Daoy (cell line): ENCODE data around the gene NPR3. TPM values are rescaled to one million over a fixed set of nuclear protein-coding genes. Genes with fewer than 3 reads are reported as not detected.

Experiments
- DNase-seq: peaks from one replicate; pipeline ENCODE4 v3.0.0-alpha.2; 2015; ENCODE audit warnings: low read depth
- total RNA-seq: library from RNA; depleted of rRNA; stranded (reverse); fragments of >200 nt; shearing (Covaris generic); gene quantifications from 2 replicates; pipeline ENCODE4 v1.2.3, GENCODE V29; 2014; rRNA removed

NPR3 gene, protein sequence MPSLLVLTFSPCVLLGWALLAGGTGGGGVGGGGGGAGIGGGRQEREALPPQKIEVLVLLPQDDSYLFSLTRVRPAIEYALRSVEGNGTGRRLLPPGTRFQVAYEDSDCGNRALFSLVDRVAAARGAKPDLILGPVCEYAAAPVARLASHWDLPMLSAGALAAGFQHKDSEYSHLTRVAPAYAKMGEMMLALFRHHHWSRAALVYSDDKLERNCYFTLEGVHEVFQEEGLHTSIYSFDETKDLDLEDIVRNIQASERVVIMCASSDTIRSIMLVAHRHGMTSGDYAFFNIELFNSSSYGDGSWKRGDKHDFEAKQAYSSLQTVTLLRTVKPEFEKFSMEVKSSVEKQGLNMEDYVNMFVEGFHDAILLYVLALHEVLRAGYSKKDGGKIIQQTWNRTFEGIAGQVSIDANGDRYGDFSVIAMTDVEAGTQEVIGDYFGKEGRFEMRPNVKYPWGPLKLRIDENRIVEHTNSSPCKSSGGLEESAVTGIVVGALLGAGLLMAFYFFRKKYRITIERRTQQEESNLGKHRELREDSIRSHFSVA
- total RNA-seq: 0.71 and 0.86 TPM in 2 replicates

DNA sequence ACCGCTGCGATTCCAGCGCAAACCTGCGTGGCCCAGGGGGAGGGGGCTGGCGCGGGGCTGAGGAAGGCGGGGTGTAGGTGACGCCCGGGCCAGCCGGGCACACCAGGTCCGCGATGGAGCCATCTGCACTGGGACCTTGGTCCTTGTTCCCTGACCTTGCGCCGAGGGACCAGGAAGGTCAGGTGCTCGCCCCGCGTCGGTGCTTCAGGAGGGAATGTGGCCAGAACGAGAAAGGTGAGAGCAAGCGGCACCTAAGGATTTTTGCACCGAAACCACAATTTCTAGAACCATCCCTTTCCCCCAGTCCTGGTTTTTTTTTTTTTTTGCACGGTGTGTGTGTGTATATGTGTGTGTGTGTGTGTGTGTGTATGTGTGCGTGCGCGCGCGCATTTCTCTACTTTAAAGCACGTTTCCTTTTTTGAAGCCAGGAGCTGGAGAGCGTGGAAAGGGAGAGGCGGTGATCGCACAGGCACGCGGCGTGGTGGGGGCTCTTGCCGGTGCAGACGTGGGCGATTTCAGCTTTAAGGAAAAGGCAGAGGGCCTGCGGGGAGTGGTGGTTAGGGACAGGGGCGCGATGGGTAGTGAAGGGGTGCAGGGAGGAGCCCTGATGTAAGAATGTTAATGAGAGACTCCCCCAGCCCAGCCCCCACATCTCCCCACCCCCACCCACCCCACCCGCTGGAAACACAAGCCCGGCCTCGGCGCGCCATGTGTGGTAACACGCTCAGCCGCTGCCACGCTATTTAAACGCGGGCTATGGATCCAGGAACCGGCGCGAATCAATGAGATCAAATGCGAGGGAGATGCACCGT lies at the start of gene NPR3:
TSS of gene NPR3 (plus strand) at position 772 of the 812 bp plus-strand sequence. CDS start 456 bp downstream, outside the sequence.
- DNase-seq: peak; percentile 10

DNA sequence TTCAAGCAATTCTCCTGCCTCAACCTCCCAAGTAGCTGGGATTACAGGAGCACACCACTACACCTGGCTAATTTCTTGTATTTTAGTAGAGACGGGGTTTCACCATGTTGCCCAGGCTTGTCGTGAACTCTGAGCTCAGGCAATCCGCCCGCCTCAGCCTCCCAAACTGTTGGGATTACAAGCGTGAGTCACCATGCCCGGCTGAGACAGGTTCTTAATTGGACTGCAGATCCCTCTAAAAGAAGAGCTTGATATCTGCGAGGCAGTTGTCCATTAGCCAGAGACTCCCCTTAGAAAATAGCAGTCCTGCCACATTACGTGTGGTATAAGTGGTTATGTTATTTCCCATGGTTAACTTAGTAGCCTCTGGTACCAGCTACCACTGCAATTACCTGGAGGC lies 46.6 kb upstream of the NPR3 start:
- no peak for DNase-seq

DNA sequence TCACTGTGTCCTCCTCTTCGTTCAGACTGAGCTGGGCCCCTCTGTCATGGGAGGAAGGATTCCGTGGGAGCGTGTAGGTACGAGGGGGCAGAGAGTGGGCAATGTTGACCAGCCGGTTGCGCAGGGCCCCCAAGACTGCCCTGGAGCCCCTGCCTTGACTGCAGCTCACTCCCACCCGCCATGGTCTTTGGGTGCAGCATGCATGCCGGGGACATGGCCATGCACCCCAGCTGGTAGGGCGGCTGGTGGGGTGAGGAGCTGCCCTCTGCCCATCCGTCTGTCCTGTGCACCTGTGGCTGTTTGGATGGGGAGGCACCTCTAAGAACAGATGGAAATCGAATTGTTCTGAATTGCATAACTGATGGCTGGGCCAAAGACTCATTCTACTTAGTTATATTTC lies 42.6 kb upstream of the NPR3 start:
- DNase-seq: no peak

GRCh38 chr5:32673272-32673671 lies 37.8 kb upstream of the NPR3 start:
- DNase-seq: no peak

- no peak for DNase-seq
These were observed 34.1 kb upstream of the NPR3 start for GRCh38 chr5:32677023-32677422.

- no peak for DNase-seq
These were observed 32.6 kb upstream of the NPR3 start for GRCh38 chr5:32678472-32678871.

DNA sequence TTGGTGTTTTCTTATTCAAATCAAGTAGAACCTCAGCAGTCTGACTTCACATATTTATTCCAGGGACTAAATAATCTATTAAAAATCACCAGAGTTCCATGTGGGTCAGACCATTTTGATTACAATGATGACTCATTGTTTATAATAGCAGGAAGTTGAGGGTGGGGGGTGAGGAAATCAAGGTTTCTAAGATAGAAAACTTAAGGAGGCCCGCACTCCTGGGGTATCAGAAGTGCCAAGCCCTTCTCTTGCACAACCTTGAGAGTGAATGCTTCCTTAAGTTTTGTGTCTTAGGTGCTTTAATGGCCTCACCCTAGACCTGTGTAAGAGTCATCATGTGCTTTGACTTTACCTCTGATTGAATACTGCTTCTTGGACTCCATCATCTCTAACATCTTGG lies 31.9 kb upstream of the NPR3 start:
- DNase-seq: no peak

- DNase-seq: no peak
These were observed 30.9 kb upstream of the NPR3 start for GRCh38 chr5:32680183-32680582.

GRCh38 chr5:32683125-32683524 lies 28.0 kb upstream of the NPR3 start:
- no peak for DNase-seq

- DNase-seq: no peak
These were observed 26.9 kb upstream of the NPR3 start for GRCh38 chr5:32684260-32684659.

- DNase-seq: no peak
These were observed 24.2 kb upstream of the NPR3 start for GRCh38 chr5:32686799-32687498.

DNA sequence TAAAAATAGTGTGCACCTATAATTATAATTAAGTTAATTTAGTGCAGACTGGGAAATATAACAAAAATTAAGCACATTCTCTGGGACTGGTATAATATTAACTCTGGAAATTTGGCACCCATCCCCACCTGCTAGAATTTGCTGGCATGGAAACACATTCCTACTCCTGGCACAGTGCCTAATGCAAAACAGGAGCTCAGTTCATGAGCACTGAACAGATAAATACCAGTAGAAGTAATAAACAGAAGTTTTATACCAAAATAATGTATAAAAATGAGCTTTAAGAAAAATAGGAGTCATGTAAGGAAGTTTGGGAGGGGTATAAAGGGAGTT lies 23.7 kb upstream of the NPR3 start:
- DNase-seq: no peak

DNA sequence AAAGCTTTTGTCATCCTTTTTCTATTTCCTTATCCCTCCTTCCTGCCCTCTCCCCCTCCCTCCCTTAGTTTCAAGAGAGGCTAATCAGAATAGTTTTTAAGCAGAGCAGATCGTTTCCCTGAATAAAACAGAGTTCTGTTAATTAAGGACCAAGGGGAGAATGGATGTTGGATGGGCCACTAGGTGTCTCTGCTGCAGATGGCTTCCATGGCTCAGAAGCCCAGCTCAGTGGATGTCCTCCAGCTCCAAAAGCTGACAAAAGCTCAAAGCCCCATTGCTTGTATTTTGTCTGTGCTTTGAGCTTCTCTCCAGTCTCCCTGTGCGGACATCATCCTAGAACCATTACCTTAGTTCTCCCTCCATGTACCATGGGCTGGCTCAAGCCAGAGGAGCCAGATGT lies 21.0 kb upstream of the NPR3 start:
- DNase-seq: no peak

GRCh38 chr5:32690666-32691065 lies 20.5 kb upstream of the NPR3 start:
- no peak for DNase-seq

- DNase-seq: no peak
These were observed 18.9 kb upstream of the NPR3 start for GRCh38 chr5:32692036-32692746.

GRCh38 chr5:32703957-32704356 lies 7.2 kb upstream of the NPR3 start:
- DNase-seq: no peak

- no peak for DNase-seq
These were observed 3.6 kb upstream of the NPR3 start for GRCh38 chr5:32707418-32707997.

DNA sequence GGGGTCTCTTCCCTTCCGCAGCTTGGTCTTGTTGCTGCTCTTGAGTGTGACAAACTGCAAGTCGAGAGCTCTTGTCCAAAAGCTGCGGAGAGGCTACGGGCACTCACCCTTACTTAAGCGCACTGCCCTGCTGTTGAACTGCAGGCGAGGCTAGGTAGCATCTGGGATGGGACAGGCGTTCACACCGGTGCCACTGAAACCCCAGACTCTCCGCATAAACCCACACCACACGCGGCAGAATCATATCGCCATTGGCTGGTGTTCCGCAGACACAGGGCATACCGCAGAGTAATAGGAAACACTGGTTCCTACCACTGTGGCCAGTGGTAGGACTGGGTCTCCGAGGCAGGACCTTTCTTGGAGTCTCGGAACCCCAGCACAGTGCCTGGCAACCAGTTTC lies 2.2 kb upstream of the NPR3 start:
- DNase-seq: no peak

- DNase-seq: peak; percentile 60
These were observed 1.2 kb upstream of the NPR3 start for GRCh38 chr5:32709750-32710549.

GRCh38 chr5:32711362-32711680 lies 200 bp downstream of the NPR3 start:
- no peak for DNase-seq
